HL-60 (cell line): ENCODE measurements around the gene PPY.

ENCODE experiments used
- GABPA ChIP-seq: IDR thresholded peaks from 2 replicates; pipeline ENCODE4 v1.6.1; 2012; ENCODE audit warnings: low read depth
- POLR2AphosphoS5 ChIP-seq: IDR thresholded peaks from 2 replicates; pipeline ENCODE4 v1.6.1; 2012; ENCODE audit warnings: low read depth
- SPI1 ChIP-seq: IDR thresholded peaks from 2 replicates; pipeline ENCODE4 v1.6.1; 2012; ENCODE audit warnings: low read depth, mild to moderate bottlenecking, borderline replicate concordance
- TF ChIP-seq, protein P1 (sequence below): IDR thresholded peaks from one replicate; pipeline ENCODE4 v1.5.1; 2011; ENCODE audit warnings: low read length, control low read depth, inconsistent platforms; ENCODE audit not compliant: insufficient read depth

DNA sequence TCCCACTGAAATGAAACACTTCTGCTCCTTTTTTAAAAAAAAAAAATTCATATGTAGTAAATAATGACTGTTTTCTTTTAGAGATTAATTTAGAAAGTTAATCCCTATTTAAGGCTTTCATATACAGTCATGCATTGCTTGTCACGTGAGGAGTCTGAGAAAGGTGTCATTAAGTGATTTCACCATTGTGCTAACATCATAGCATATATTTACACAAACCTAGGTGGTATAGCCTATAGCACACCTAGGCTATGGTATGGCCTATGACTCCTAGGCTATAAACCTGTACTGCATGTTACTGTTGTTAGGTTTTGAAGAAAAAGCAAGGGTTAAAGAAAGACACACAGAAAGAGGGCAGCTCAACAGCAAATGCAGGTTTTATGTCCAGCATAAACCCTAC, 13.7 kb downstream of the PPY start:
- TF ChIP-seq, protein P1, sequence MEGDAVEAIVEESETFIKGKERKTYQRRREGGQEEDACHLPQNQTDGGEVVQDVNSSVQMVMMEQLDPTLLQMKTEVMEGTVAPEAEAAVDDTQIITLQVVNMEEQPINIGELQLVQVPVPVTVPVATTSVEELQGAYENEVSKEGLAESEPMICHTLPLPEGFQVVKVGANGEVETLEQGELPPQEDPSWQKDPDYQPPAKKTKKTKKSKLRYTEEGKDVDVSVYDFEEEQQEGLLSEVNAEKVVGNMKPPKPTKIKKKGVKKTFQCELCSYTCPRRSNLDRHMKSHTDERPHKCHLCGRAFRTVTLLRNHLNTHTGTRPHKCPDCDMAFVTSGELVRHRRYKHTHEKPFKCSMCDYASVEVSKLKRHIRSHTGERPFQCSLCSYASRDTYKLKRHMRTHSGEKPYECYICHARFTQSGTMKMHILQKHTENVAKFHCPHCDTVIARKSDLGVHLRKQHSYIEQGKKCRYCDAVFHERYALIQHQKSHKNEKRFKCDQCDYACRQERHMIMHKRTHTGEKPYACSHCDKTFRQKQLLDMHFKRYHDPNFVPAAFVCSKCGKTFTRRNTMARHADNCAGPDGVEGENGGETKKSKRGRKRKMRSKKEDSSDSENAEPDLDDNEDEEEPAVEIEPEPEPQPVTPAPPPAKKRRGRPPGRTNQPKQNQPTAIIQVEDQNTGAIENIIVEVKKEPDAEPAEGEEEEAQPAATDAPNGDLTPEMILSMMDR, result no peak
- TF ChIP-seq POLR2AphosphoS5 (no peak), GABPA (no peak), SPI1 (no peak)
